ENCODE results near the gene C8G.

DNA sequence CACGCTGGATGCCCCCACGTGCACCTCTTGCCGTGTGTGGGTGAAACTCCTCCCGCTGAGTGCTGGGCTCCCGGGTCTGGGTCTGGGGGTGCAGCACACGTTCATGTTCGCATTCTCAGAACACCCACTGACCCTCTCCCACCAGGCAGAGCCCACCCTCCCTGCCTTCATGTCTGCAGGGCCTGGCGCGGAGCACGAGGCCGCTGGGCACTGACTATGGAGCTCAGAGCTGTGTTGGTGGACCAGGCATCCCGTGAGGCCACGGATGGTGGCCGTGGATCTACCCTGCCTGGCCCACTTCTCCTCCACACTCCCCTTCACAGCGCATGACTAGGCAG, 15.9 kb downstream of the C8G start:
- TF ChIP-seq, protein P1, sequence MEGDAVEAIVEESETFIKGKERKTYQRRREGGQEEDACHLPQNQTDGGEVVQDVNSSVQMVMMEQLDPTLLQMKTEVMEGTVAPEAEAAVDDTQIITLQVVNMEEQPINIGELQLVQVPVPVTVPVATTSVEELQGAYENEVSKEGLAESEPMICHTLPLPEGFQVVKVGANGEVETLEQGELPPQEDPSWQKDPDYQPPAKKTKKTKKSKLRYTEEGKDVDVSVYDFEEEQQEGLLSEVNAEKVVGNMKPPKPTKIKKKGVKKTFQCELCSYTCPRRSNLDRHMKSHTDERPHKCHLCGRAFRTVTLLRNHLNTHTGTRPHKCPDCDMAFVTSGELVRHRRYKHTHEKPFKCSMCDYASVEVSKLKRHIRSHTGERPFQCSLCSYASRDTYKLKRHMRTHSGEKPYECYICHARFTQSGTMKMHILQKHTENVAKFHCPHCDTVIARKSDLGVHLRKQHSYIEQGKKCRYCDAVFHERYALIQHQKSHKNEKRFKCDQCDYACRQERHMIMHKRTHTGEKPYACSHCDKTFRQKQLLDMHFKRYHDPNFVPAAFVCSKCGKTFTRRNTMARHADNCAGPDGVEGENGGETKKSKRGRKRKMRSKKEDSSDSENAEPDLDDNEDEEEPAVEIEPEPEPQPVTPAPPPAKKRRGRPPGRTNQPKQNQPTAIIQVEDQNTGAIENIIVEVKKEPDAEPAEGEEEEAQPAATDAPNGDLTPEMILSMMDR (IDR thresholded peaks at IDR 0.05): no peak
- no peak for TF ChIP-seq EZH2 (IDR thresholded peaks at IDR 0.05; ENCODE audit: borderline replicate concordance, insufficient read depth, low read depth, low read length, poor library complexity, severe bottlenecking)

Data from B cell (primary cell).